HG03571 (cell line): ENCODE results near the gene HOXB3.

Source experiments
- ATAC-seq: cut with Tn5 transposase; IDR thresholded peaks from one replicate; pipeline ENCODE4 v1.9.1; 2021; ENCODE audit not compliant: unreplicated experiment

Gene HOXB3

GRCh38 chr17:48571024-48571818 lies 18.8 kb downstream of the HOXB3 start:
- no peak for ATAC-seq

GRCh38 chr17:48570325-48571023 lies 19.6 kb downstream of the HOXB3 start:
- ATAC-seq: no peak

GRCh38 chr17:48569674-48570324 lies 20.2 kb downstream of the HOXB3 start:
- ATAC-seq: no peak

GRCh38 chr17:48569240-48569582 lies 20.8 kb downstream of the HOXB3 start:
- no peak for ATAC-seq

GRCh38 chr17:48568499-48569239 lies 21.4 kb downstream of the HOXB3 start:
- ATAC-seq: no peak

- ATAC-seq: no peak
Measured at GRCh38 chr17:48567646-48568354, 22.2 kb downstream of the HOXB3 start.

GRCh38 chr17:48567209-48567608 lies 22.8 kb downstream of the HOXB3 start:
- ATAC-seq: no peak

GRCh38 chr17:48566717-48567116 lies 23.3 kb downstream of the HOXB3 start:
- ATAC-seq: no peak

- no peak for ATAC-seq
Measured at GRCh38 chr17:48565925-48566710, 23.9 kb downstream of the HOXB3 start.

- no peak for ATAC-seq
Measured at GRCh38 chr17:48565022-48565554, 25.0 kb downstream of the HOXB3 start.

- no peak for ATAC-seq
Measured at GRCh38 chr17:48564188-48565021, 25.6 kb downstream of the HOXB3 start.

- no peak for ATAC-seq
Measured at GRCh38 chr17:48563867-48564187, 26.2 kb downstream of the HOXB3 start.

GRCh38 chr17:48563385-48563838 lies 26.6 kb downstream of the HOXB3 start:
- ATAC-seq: no peak

GRCh38 chr17:48562934-48563333 lies 27.1 kb downstream of the HOXB3 start:
- ATAC-seq: no peak

GRCh38 chr17:48561884-48562810 lies 27.9 kb downstream of the HOXB3 start:
- ATAC-seq: peak; percentile 60

- ATAC-seq: no peak
Measured at GRCh38 chr17:48559840-48560817, 29.9 kb downstream of the HOXB3 start.
